HepG2 (cell line): Measurements from ENCODE around the gene VWCE. TPM values are rescaled to one million over a fixed set of nuclear protein-coding genes. Genes with fewer than 3 reads are reported as not detected.

Experiments
- ATAC-seq: fragments of 200-7000 bp; cut with Tn5 transposase; 3 replicates; pipeline ENCODE4 v1.9.1; 2020; ENCODE audit warnings: mild to moderate bottlenecking, moderate library complexity
- BruUV-seq: library from RNA; stranded (reverse); fragments of 400-500 nt; replicated peaks from 2 replicates; lab custom pipeline; 2021; lab: Mats Ljungman, UMichigan
- CTCF ChIA-PET: fragments of 300-600 bp; formaldehyde crosslinking; extraction: SDS; loops from one replicate; lab custom pipeline; 2021; ENCODE audit warnings: low total read pairs, inconsistent platforms, low intra/inter-chr PET ratio; lab: Yijun Ruan, JAX
- POLR2A ChIA-PET: fragments of 350-600 bp; sonication (Branson Sonifier 250); formaldehyde crosslinking; loops from one replicate; lab custom pipeline; 2020; ENCODE audit warnings: antibody characterized with exemption, inconsistent platforms; lab: Yijun Ruan, JAX
- DNase-seq: peaks from one replicate; pipeline ENCODE4 v3.0.0-alpha.2; 2015; ENCODE audit warnings: low spot score
- FAIRE-seq: peaks from 3 replicates; lab custom pipeline; 2011; peaks lifted over from hg19 to GRCh38; lab: Jason Lieb, UNC
- H2AFZ ChIP-seq: one replicate; pipeline ENCODE4 v1.6.1; 2011; ENCODE audit warnings: low read length, inconsistent platforms
- H3K27ac ChIP-seq: fragments of 300-600 bp; 3 replicates; pipeline ENCODE4 v1.8.0; 2011; ENCODE audit warnings: mixed run types, mild to moderate bottlenecking, mixed read lengths, low read length, inconsistent platforms; ENCODE audit not compliant: insufficient read depth; ENCODE audit errors: extremely low read length
- H3K27me3 ChIP-seq, 2 experiments: fragments of 200-600 bp in 1 of 2; 2 replicates in 1 of 2; 3 replicates in 1 of 2; pipeline versions ENCODE4 v1.6.0 to v1.8.0; 2011; ENCODE audit warnings: low read length in 2 of 2, mild to moderate bottlenecking in 2 of 2, moderate library complexity in 2 of 2, inconsistent platforms in 1 of 2; ENCODE audit not compliant: insufficient read depth in 2 of 2, control insufficient read depth in 1 of 2
- H3K36me3 ChIP-seq, 2 experiments: fragments of 200-600 bp in 1 of 2; replicated peaks in 1 of 2; 2 replicates in 1 of 2; 3 replicates in 1 of 2; pipeline versions ENCODE4 v1.5.1 to v1.8.0; 2011; ENCODE audit warnings: low read length in 2 of 2, inconsistent platforms in 1 of 2; ENCODE audit not compliant: insufficient read depth in 2 of 2, control insufficient read depth in 1 of 2
- H3K4me1 ChIP-seq: 2 replicates; pipeline ENCODE4 v1.5.1; 2012; ENCODE audit warnings: low read length, inconsistent platforms; ENCODE audit not compliant: insufficient read depth
- H3K4me2 ChIP-seq: 2 replicates; pipeline ENCODE4 v1.6.0; 2011; ENCODE audit warnings: low read depth, low read length, inconsistent platforms
- H3K4me3 ChIP-seq, 3 experiments: fragments of 200-600 bp in 1 of 3; sonication (generic), shearing (Covaris generic) in 1 of 3; replicated peaks in 1 of 3; 2 replicates each; pipeline ENCODE4 v1.5.1; 2011 to 2016; ENCODE audit warnings: low read length in 3 of 3, inconsistent platforms in 2 of 3, low read depth in 2 of 3, mild to moderate bottlenecking in 2 of 3, control low read depth in 1 of 3, mixed read lengths in 1 of 3; ENCODE audit not compliant: insufficient read depth in 1 of 3
- H3K79me2 ChIP-seq: one replicate; pipeline ENCODE4 v1.6.1; 2011; ENCODE audit warnings: low read length, inconsistent platforms; ENCODE audit not compliant: insufficient read depth
- H3K9ac ChIP-seq: 2 replicates; pipeline ENCODE4 v1.6.0; 2011; ENCODE audit warnings: mild to moderate bottlenecking, low read depth, low read length, inconsistent platforms; ENCODE audit not compliant: insufficient read depth
- H3K9me3 ChIP-seq: 2 replicates; pipeline ENCODE4 v1.5.1; 2012; ENCODE audit warnings: mild to moderate bottlenecking, low read length
- H4K20me1 ChIP-seq: 2 replicates; pipeline ENCODE4 v1.6.0; 2011; ENCODE audit warnings: inconsistent platforms, mild to moderate bottlenecking, low read length, moderate library complexity; ENCODE audit not compliant: insufficient read depth
- CTCF ChIP-seq: sonication (generic); formaldehyde crosslinking; IDR thresholded peaks from 2 replicates; pipeline ENCODE4 v1.5.0; 2020; ENCODE audit warnings: mild to moderate bottlenecking, missing genetic modification reagents, moderate library complexity
- HOMEZ ChIP-seq: IDR thresholded peaks from 2 replicates; pipeline ENCODE4 v1.6.1; 2016; ENCODE audit warnings: low read depth
- KIAA2018 ChIP-seq: sonication (generic); formaldehyde crosslinking; IDR thresholded peaks from 2 replicates; pipeline ENCODE4 v1.5.0; 2020; ENCODE audit warnings: mild to moderate bottlenecking, missing genetic modification reagents, borderline replicate concordance
- MED1 ChIP-seq: sonication (generic); formaldehyde crosslinking; IDR thresholded peaks from 2 replicates; pipeline ENCODE4 v1.4.0; 2020; ENCODE audit warnings: missing genetic modification reagents
- RAD21 ChIP-seq: fragments of 450-650 bp; formaldehyde crosslinking; IDR thresholded peaks from 2 replicates; pipeline ENCODE4 v1.5.0; 2020; ENCODE audit warnings: mild to moderate bottlenecking
- SRSF1 ChIP-seq: fragments of 200-400 bp; formaldehyde crosslinking; optimal IDR thresholded peaks from 2 replicates; pipeline ENCODE3; 2017; ENCODE audit warnings: mild to moderate bottlenecking, low read depth, low read length, moderate library complexity
- SRSF4 ChIP-seq: fragments of 200-400 bp; formaldehyde crosslinking; IDR thresholded peaks from one replicate; pipeline ENCODE4 v1.6.1; 2018; ENCODE audit warnings: mild to moderate bottlenecking, low read depth, low read length, moderate library complexity; ENCODE audit not compliant: poor library complexity, severe bottlenecking
- TCF7 ChIP-seq: sonication (generic); IDR thresholded peaks from 2 replicates; pipeline ENCODE4 v1.6.1; 2016; ENCODE audit warnings: antibody characterized with exemption, low read depth
- ZNF230 ChIP-seq: sonication (generic); formaldehyde crosslinking; IDR thresholded peaks from 2 replicates; pipeline ENCODE4 v1.4.0; 2020; ENCODE audit warnings: mild to moderate bottlenecking, missing genetic modification reagents
- ZNF274 ChIP-seq: sonication (generic); formaldehyde crosslinking; IDR thresholded peaks from 2 replicates; pipeline ENCODE4 v1.5.1; 2020; ENCODE audit warnings: mild to moderate bottlenecking, missing genetic modification reagents
- ZNF383 ChIP-seq: sonication (generic); formaldehyde crosslinking; IDR thresholded peaks from 2 replicates; pipeline ENCODE4 v1.4.0; 2020; ENCODE audit warnings: missing genetic modification reagents, mild to moderate bottlenecking, borderline replicate concordance
- ZNF615 ChIP-seq: sonication (generic); formaldehyde crosslinking; IDR thresholded peaks from 2 replicates; pipeline ENCODE4 v1.5.0; 2020; ENCODE audit warnings: mild to moderate bottlenecking, missing genetic modification reagents, borderline replicate concordance
- ZNF792 ChIP-seq: IDR thresholded peaks from 2 replicates; pipeline ENCODE4 v1.6.1; 2016
- WGBS: methylation state at CpG from one replicate; pipeline ENCODE4 v1.1.6; 2017; ENCODE audit warnings: low lambda C conversion rate; 5-methylcytosine and 5-hydroxymethylcytosine counted together
- in situ Hi-C: cut with HindIII; loops from 2 replicates; pipeline ENCODE4 v1.10.0; 2017; ENCODE audit warnings: low pct_unique_long_range_greater_than_20kb; ENCODE audit not compliant: extremely low pct_ligation_motif_present
- intact Hi-C: fragments of 100-400 bp; cut with micrococcal nuclease; formaldehyde crosslinking; loops from one replicate; pipeline ENCODE4 v1.10.0; 2022; ENCODE audit not compliant: unreplicated experiment
- polyA plus RNA-seq, 8 experiments: library from polyadenylated mRNA; depleted of rRNA in 3 of 8; stranded (reverse) in 7 of 8; unstranded in 1 of 8; fragments of >200 nt; fragmentation: Illumina TruSeq in 4 of 8; extraction: Trizol in 4 of 8; gene quantifications; 2 replicates each; pipeline versions ENCODE4 v1.2.1 to v1.2.3, GENCODE V29; 2011 to 2016; ENCODE audit warnings: low read depth in 4 of 8, missing spikeins in 1 of 8, mixed read lengths in 1 of 8; ENCODE audit not compliant: insufficient read depth in 1 of 8
- total RNA-seq, 5 experiments: library from RNA; depleted of rRNA; stranded (reverse); fragments of >200 nt; fragmentation: Illumina TruSeq; extraction: Trizol; gene quantifications; 2 replicates each; pipeline ENCODE4 v1.2.3, GENCODE V29; 2016; ENCODE audit warnings: low read depth in 1 of 5

The VWCE gene
- total and polyA plus RNA-seq, 2 of the 13 experiments (the other 11 are each of a cell fraction or from before 2014, with no cell fraction given) = 27.6 to 58.3 TPM

GRCh38 chr11:61332281-61332796, 37.2 kb upstream of the VWCE start:
- intact Hi-C loops = loop anchor here (10.0 kb wide), 1 partner anchor 78 kb away; no protein-coding TSS in a partner anchor
- peaks cover 90% of the 10 kb centered on the region for H3K79me2 ChIP-seq
- TF ChIP-seq ZNF230 (CRISPR knock-in tag) (0 out of 2 replicates have a peak, but pooled peaks have one; percentile 3), HOMEZ (CRISPR knock-in tag) (no peak), ZNF792 (no peak), MED1 (CRISPR knock-in tag) (no peak), TCF7 (no peak), ZNF615 (CRISPR knock-in tag) (no peak), CTCF (CRISPR knock-in tag) (no peak), SRSF4 (no peak), KIAA2018 (CRISPR knock-in tag) (no peak), ZNF274 (CRISPR knock-in tag) (no peak), RAD21 (CRISPR knock-in tag) (no peak), ZNF383 (CRISPR knock-in tag) (no peak), SRSF1 (peak; percentile 6)

More at GRCh38 chr11:61332281-61332796, 37.2 kb upstream of the VWCE start:
- FAIRE-seq (peak; percentile 26), DNase-seq (peak; percentile 52), ATAC-seq (peak; percentile 27)
- Histone ChIP-seq H3K4me2 (peak overlapping the region; percentile 88), H3K9me3 (no peaks in the 10 kb centered on the region), H3K27me3 (no peaks in the 10 kb centered on the region; a peak in 1 of 5 replicates), H2AFZ (no peak overlapping the region), H3K4me1 (peaks cover 75% of the 10 kb centered on the region), H3K27ac (peak overlapping the region; percentile 91), H3K9ac (peak overlapping the region; percentile 100), H3K4me3 (peak overlapping the region; percentile 95 to 98 (median 96)), H3K36me3 (peaks cover 4 to 29% of the 10 kb centered on the region in 2 experiments; a peak in 4 of 5 replicates), H4K20me1 (peaks cover 25% of the 10 kb centered on the region)
- ChIA-PET POLR2A (interaction anchor here (0.8 to 4.3 kb wide), 6 partner anchors 30 to 97 kb away, joined by 3 to 78 read pairs (median 4); partner anchors contain the start of genes CPSF7, CYB561A3, SDHAF2 and TMEM138), CTCF (interaction anchor here (1.1 kb wide), 1 partner anchor 53 kb away, joined by 4 read pairs; no protein-coding TSS in a partner anchor)
- BruUV-seq = TSS peak; percentile 62
- under 1% methylated on average over 24 of the region's 24 CpGs for WGBS
- in situ Hi-C loops = no loop called here
